K562 (cell line): Measurements from ENCODE around the gene NME4. TPM values are rescaled to one million over a fixed set of nuclear protein-coding genes. Genes with fewer than 3 reads are reported as not detected.
A peak's percentile ranks its signal among the peaks of the same experiment; 100 is the strongest.

Experiments used
- CBX3 ChIP-seq, 2 experiments: IDR thresholded peaks; 1 replicate in 1 of 2; 2 replicates in 1 of 2; pipeline ENCODE4 v1.6.1; 2012; ENCODE audit warnings: inconsistent platforms in 2 of 2, low read length in 2 of 2, borderline replicate concordance in 1 of 2, control low read depth in 1 of 2
- MAFK ChIP-seq: IDR thresholded peaks from 2 replicates; pipeline ENCODE4 v1.6.1; 2011; ENCODE audit warnings: low read length, improper control_type of control experiment
- PHB ChIP-seq: fragments of 250-450 bp; sonication (Bioruptor Pico); IDR thresholded peaks from 2 replicates; pipeline ENCODE4 v1.5.0; 2021
- RBM14 ChIP-seq: fragments of 200-400 bp; formaldehyde crosslinking; IDR thresholded peaks from 2 replicates; pipeline ENCODE4 v1.6.1; 2018; ENCODE audit warnings: low read depth, mild to moderate bottlenecking, low read length, moderate library complexity, borderline replicate concordance; ENCODE audit not compliant: insufficient read depth
- ZNF282 ChIP-seq: sonication (generic); formaldehyde crosslinking; IDR thresholded peaks from 2 replicates; pipeline ENCODE4 v1.8.1; 2023; ENCODE audit warnings: missing genetic modification reagents
- polyA plus RNA-seq, 8 experiments: library from polyadenylated mRNA; depleted of rRNA in 4 of 8; stranded (reverse) in 5 of 8; unstranded in 3 of 8; fragments of >200 nt; fragmentation: Nextera tagmentation in 2 of 8; fragmentation: Illumina TruSeq in 1 of 8; extraction: Ambion mirVana in 2 of 8; extraction: Trizol in 1 of 8; gene quantifications; 2 replicates each; pipeline versions ENCODE4 v1.2.1 to v1.2.3, GENCODE V29; 2011 to 2014; ENCODE audit warnings: inconsistent platforms in 1 of 8, missing spikeins in 1 of 8
- total RNA-seq, 7 experiments: library from RNA; depleted of rRNA in 6 of 7; stranded (reverse); fragments of >200 nt in 6 of 7; fragmentation: Illumina TruSeq in 2 of 7; extraction: Trizol in 2 of 7; gene quantifications; 2 replicates each; pipeline versions ENCODE4 v1.2.1 to v1.2.3, GENCODE V29; 2011 to 2021; ENCODE audit warnings: low replicate concordance in 1 of 7
- TF ChIP-seq, protein P1 (sequence below), 2 experiments: fragments of 250-450 bp in 1 of 2; fragments of 450-650 bp in 1 of 2; sonication (Bioruptor Pico) in 1 of 2; IDR thresholded peaks; 2 replicates each; pipeline versions ENCODE4 v1.6.1 to v1.8.0; 2016 to 2021; ENCODE audit warnings: mild to moderate bottlenecking in 2 of 2, moderate library complexity in 2 of 2, missing compliant biosample characterization in 1 of 2, missing genetic modification characterization in 1 of 2
- TF ChIP-seq, protein P2 (sequence below): fragments of 450-650 bp; IDR thresholded peaks from 2 replicates; pipeline ENCODE4 v1.7.1; 2018; ENCODE audit warnings: mild to moderate bottlenecking, low read depth; ENCODE audit not compliant: partially characterized antibody

The NME4 gene
- total and polyA plus RNA-seq, 9 of the 15 experiments (the other 6 are each of a cell fraction or from before 2014, with no cell fraction given) = 15.4 to 264 (median 139) TPM

- TF ChIP-seq, protein P1, sequence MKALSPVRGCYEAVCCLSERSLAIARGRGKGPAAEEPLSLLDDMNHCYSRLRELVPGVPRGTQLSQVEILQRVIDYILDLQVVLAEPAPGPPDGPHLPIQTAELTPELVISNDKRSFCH (CRISPR knock-in tag; IDR thresholded peaks at IDR 0.05) = no peak
- TF ChIP-seq, protein P1 (tag; IDR thresholded peaks at IDR 0.05) = peak; percentile 48; the same call in 1 of the 2 replicates
- TF ChIP-seq RBM14 = no peak
- no peak for TF ChIP-seq CBX3 (IDR thresholded peaks at IDR 0.05; ENCODE audit: borderline replicate concordance in 1 of 2, low read length in 2 of 2)
- TF ChIP-seq, protein P2, sequence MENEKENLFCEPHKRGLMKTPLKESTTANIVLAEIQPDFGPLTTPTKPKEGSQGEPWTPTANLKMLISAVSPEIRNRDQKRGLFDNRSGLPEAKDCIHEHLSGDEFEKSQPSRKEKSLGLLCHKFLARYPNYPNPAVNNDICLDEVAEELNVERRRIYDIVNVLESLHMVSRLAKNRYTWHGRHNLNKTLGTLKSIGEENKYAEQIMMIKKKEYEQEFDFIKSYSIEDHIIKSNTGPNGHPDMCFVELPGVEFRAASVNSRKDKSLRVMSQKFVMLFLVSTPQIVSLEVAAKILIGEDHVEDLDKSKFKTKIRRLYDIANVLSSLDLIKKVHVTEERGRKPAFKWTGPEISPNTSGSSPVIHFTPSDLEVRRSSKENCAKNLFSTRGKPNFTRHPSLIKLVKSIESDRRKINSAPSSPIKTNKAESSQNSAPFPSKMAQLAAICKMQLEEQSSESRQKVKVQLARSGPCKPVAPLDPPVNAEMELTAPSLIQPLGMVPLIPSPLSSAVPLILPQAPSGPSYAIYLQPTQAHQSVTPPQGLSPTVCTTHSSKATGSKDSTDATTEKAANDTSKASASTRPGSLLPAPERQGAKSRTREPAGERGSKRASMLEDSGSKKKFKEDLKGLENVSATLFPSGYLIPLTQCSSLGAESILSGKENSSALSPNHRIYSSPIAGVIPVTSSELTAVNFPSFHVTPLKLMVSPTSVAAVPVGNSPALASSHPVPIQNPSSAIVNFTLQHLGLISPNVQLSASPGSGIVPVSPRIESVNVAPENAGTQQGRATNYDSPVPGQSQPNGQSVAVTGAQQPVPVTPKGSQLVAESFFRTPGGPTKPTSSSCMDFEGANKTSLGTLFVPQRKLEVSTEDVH = no peak
- no peak for TF ChIP-seq MAFK
- TF ChIP-seq ZNF282 (CRISPR knock-in tag) = no peak
- no peak for TF ChIP-seq PHB
- TF ChIP-seq, all 486 proteins: peak for 5
These were observed 47.8 kb upstream of the NME4 start (continued) for GRCh38 chr16:349211-349610.
